Common myeloid progenitor, CD34-positive (primary cell): ENCODE results near the gene EME2.

Source experiments
- CTCF ChIA-PET: fragments of 350-600 bp; sonication (Branson Sonifier 250); formaldehyde crosslinking; loops from one replicate; lab custom pipeline; 2021; ENCODE audit warnings: antibody characterized with exemption; lab: Charles Lee
- POLR2A ChIA-PET: fragments of 350-600 bp; sonication (Branson Sonifier 250); formaldehyde crosslinking; loops from one replicate; lab custom pipeline; 2021; ENCODE audit warnings: antibody characterized with exemption; lab: Charles Lee
- DNase-seq, 3 donors: peaks; one replicate each; pipeline versions ENCODE4 v3.0.0 to v3.0.0-alpha.2; 2013
- H3K27ac ChIP-seq, 2 experiments: 1 replicate in 1 of 2; 2 replicates in 1 of 2; pipeline ENCODE4 v1.7.0; 2013; ENCODE audit warnings: inconsistent platforms in 2 of 2, low read length in 2 of 2, mild to moderate bottlenecking in 2 of 2, low read depth in 1 of 2, moderate library complexity in 1 of 2; ENCODE audit not compliant: severe bottlenecking in 2 of 2, insufficient read depth in 1 of 2, poor library complexity in 1 of 2
- H3K27me3 ChIP-seq, 5 experiments: replicated peaks in 2 of 5; 1 replicate in 3 of 5; 2 replicates in 2 of 5; pipeline versions ENCODE4 v1.6.1 to v1.7.0; 2013; ENCODE audit warnings: low read length in 4 of 5, mild to moderate bottlenecking in 2 of 5, moderate library complexity in 2 of 5, inconsistent platforms in 1 of 5; ENCODE audit not compliant: insufficient read depth in 5 of 5, control insufficient read depth in 4 of 5
- H3K36me3 ChIP-seq, 4 experiments: 1 replicate in 2 of 4; 2 replicates in 2 of 4; pipeline versions ENCODE4 v1.6.1 to v1.7.0; 2013; ENCODE audit warnings: low read length in 3 of 4, control low read depth in 1 of 4, mild to moderate bottlenecking in 1 of 4; ENCODE audit not compliant: control insufficient read depth in 4 of 4, insufficient read depth in 4 of 4
- H3K4me1 ChIP-seq, 4 experiments: 1 replicate in 3 of 4; 2 replicates in 1 of 4; pipeline versions ENCODE4 v1.6.1 to v1.7.1; 2013; ENCODE audit warnings: low read length in 3 of 4, mild to moderate bottlenecking in 3 of 4, control low read depth in 1 of 4, inconsistent platforms in 1 of 4, moderate library complexity in 1 of 4; ENCODE audit not compliant: control insufficient read depth in 4 of 4, insufficient read depth in 4 of 4; ENCODE audit errors: control extremely low read depth in 1 of 4
- H3K4me3 ChIP-seq, 7 experiments: 1 replicate in 4 of 7; 2 replicates in 3 of 7; pipeline versions ENCODE4 v1.5.1 to v1.7.0; 2013; ENCODE audit warnings: mild to moderate bottlenecking in 7 of 7, low read length in 6 of 7, moderate library complexity in 6 of 7, inconsistent platforms in 2 of 7, low read depth in 2 of 7, control low read depth in 1 of 7; ENCODE audit not compliant: insufficient read depth in 4 of 7, control insufficient read depth in 1 of 7; ENCODE audit errors: extremely low read depth in 1 of 7
- H3K9me3 ChIP-seq, 5 experiments: 1 replicate in 4 of 5; 2 replicates in 1 of 5; pipeline versions ENCODE4 v1.6.1 to v1.7.1; 2013; ENCODE audit warnings: low read length in 4 of 5, mild to moderate bottlenecking in 2 of 5, inconsistent platforms in 1 of 5, low read depth in 1 of 5, moderate library complexity in 1 of 5; ENCODE audit not compliant: control insufficient read depth in 4 of 5, insufficient read depth in 2 of 5; ENCODE audit errors: control extremely low read depth in 1 of 5
- WGBS: methylation state at CpG from one replicate; pipeline ENCODE4 v1.1.5; 2013; ENCODE audit not compliant: insufficient coverage; 5-methylcytosine and 5-hydroxymethylcytosine counted together

Gene EME2

DNA sequence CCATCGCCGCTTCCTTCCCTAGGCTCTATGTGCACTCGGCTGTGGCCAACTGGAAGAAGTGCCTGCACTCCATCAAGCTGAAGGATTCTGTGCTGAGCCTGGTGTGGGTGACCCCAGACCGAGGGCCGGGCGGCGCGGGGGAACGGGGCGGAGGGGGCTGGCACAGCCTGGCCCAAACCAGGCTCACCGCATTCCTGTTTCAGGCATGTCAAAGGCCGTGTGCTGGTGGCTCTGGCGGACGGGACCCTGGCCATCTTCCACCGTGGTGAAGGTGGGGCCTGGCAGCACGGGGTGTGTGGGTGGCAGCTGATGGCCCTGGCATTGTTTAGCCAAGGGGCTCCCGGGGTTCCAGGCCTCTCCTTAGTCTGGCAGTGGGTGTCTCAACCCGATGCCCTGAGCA, 5.9 kb upstream of the EME2 start:
- no peak overlapping the region for H3K27ac ChIP-seq
- H3K4me1 ChIP-seq: peaks cover 0 to 11% (median 10%) of the 10 kb centered on the region in 4 experiments
- no peak for DNase-seq
- H3K9me3 ChIP-seq: no peaks in the 10 kb centered on the region
- H3K27me3 ChIP-seq: no peaks in the 10 kb centered on the region
- H3K4me3 ChIP-seq: no peak overlapping the region
- POLR2A ChIA-PET: no interaction called here
- WGBS: 98% methylated on average over 9 of the region's 18 CpGs
- H3K36me3 ChIP-seq: peaks cover 7 to 87% (median 51%) of the 10 kb centered on the region in 4 experiments
- CTCF ChIA-PET: no interaction called here

DNA sequence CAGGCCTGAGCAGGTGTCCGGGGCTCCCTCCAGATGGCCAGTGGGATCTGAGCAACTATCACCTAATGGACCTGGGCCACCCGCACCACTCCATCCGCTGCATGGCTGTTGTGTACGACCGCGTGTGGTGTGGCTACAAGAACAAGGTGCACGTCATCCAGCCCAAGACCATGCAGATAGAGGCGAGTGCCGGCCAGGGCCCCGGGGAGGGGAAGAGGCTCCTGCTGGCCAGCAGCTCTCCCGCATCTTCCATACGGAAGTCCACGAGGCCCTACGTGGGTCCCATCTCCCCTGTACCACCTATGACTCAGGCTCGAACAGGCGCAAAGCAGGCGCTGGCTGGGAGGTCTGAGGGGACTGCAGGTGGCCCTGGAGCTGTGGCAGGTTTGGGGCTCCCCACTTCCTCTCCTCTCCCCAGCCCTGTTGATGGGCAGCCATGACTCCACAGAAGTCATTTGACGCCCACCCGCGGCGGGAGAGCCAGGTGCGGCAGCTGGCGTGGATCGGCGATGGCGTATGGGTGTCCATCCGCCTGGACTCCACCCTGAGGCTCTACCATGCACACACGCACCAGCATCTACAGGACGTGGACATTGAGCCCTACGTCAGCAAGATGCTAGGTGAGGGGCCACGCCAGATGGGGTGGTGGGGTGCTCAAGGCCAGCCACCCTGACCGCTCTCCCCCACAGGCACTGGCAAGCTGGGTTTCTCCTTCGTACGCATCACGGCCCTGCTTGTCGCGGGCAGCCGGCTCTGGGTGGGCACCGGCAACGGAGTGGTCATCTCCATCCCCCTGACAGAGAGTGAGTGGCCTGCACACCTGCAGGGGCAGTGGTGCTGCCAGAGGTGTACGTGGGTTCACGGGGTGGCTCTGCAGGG, 5.3 kb upstream of the EME2 start:
- Histone ChIP-seq H3K9me3 (no peaks in the 10 kb centered on the region), H3K27ac (no peak overlapping the region), H3K27me3 (no peaks in the 10 kb centered on the region), H3K4me3 (no peak overlapping the region), H3K4me1 (peaks cover 0 to 18% (median 16%) of the 10 kb centered on the region in 4 experiments), H3K36me3 (peaks cover 7 to 83% (median 45%) of the 10 kb centered on the region in 4 experiments)
- 96% methylated on average over 38 of the region's 42 CpGs for WGBS
- POLR2A ChIA-PET: no interaction called here
- CTCF ChIA-PET: no interaction called here
- DNase-seq: no peak

DNA sequence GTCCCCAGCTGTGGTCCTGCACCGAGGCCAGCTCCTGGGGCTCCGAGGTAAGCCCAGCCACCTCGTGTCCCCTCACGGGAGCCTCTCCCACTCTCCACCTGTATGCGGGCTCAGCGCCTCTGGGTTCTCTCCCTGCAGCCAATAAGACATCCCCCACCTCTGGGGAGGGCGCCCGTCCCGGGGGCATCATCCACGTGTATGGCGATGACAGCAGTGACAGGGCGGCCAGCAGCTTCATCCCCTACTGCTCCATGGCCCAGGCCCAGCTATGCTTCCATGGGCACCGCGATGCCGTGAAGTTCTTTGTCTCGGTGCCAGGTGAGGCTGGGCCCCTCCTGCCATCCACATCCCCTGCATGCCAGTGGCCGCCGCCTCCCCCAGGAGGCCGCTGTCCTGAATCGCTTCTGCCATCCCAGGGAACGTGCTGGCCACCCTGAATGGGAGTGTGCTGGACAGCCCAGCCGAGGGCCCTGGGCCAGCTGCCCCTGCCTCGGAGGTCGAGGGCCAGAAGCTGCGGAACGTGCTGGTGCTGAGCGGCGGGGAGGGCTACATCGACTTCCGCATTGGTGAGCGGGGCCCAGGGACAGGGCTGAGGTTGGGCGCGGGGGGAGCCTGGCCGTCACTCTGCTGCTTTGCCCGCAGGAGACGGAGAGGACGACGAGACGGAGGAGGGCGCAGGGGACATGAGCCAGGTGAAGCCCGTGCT, 4.4 kb upstream of the EME2 start:
- peaks cover 7 to 75% (median 37%) of the 10 kb centered on the region in 4 experiments for H3K36me3 ChIP-seq
- H3K27ac ChIP-seq: no peak overlapping the region
- no peak for DNase-seq
- POLR2A ChIA-PET: no interaction called here
- H3K4me3 ChIP-seq: no peak overlapping the region
- no peaks in the 10 kb centered on the region for H3K27me3 ChIP-seq
- peaks cover 0 to 21% (median 19%) of the 10 kb centered on the region in 4 experiments for H3K4me1 ChIP-seq
- whole genome bisulfite sequencing: 96% methylated on average over 31 of the region's 41 CpGs
- CTCF ChIA-PET: no interaction called here
- no peaks in the 10 kb centered on the region for H3K9me3 ChIP-seq

DNA sequence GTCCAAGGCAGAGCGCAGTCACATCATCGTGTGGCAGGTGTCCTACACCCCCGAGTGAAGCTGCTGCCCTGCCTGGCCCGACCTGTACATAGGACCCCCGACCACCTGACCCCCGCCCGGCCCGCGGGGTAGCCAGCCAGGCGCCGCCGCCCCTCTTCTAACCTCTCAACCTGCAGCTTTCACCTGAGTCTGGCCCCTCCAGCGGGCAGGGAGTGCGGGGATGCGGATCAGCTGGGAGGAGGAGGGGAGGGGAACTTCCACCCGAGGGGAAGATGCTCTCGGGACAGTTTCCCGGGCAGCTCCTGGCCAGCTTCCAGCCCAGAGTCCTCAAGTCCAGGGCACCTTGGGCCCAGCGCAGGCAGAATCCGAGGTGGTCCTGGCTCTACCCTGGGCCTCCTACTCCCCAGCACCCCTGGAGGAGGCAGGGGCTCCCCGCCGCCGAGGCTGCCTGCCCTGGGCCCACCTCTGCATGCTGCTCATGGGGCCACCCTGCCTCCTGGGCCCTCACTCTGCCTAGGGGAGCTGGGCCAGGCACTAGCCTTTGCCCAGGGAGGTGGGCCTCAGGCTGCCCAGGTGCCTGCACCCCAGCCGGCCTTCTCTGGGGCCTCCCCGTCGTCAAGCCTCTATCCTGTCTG, 3.7 kb upstream of the EME2 start:
- Histone ChIP-seq H3K27ac (no peak overlapping the region), H3K36me3 (peaks cover 7 to 70% (median 35%) of the 10 kb centered on the region in 4 experiments), H3K27me3 (no peaks in the 10 kb centered on the region), H3K9me3 (no peaks in the 10 kb centered on the region), H3K4me3 (no peak overlapping the region), H3K4me1 (peaks cover 0 to 24% (median 21%) of the 10 kb centered on the region in 4 experiments)
- WGBS: 92% methylated on average over 14 of the region's 26 CpGs
- DNase-seq: no peak
- ChIA-PET CTCF (no interaction called here), POLR2A (no interaction called here)

DNA sequence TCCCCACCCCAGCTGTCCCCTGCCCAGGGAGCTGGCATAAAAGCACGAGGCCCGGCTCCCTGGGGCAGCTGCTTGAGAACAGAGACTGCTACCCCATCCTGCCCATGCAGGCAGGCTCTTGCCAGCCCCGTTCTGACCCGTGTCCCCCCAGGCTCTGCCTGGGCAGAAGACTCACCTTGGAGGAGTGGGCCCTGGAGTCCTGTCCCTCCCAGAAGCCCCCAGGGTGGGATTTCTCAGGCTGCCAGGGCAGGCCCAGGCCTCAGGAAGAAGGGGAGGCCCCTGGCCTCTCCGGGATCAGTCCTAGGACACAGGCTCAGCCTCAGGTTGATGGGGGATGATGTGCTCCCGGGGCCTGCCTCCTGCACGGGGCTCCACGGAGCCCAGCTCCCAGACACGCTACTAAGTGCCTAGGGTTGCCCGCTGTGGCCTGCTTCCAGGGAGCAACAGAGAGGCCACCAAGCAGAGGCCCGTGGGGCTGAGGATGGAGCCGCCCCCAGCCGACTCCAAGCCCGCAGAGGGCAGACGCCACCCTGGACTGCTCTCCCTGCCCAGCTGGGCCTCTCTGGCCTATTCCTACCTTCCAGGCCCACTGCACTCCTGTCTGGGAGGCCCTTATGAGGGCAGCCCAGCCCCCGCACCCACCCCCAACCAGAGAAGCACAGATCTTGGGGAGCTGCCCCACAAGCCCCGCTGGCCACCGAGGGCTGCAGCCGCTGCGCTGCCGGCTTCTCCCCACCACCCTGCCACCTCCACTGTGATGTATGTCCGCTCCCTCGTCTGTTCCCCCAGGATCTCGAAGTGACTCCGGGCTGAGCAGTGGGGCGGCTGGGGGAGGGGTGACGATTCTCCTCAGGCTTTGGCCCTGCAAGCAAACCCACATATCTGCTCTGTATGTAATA, 3.0 kb upstream of the EME2 start:
- Histone ChIP-seq H3K4me1 (peaks cover 3 to 31% (median 29%) of the 10 kb centered on the region in 4 experiments), H3K27ac (no peak overlapping the region), H3K9me3 (no peaks in the 10 kb centered on the region), H3K36me3 (peaks cover 7 to 62% (median 30%) of the 10 kb centered on the region in 4 experiments), H3K4me3 (peak overlapping the region in 1 of 7 experiments; percentile 88), H3K27me3 (no peaks in the 10 kb centered on the region)
- ChIA-PET POLR2A (no interaction called here), CTCF (no interaction called here)
- WGBS: 90% methylated on average over 27 of the region's 27 CpGs
- DNase-seq: no peak

DNA sequence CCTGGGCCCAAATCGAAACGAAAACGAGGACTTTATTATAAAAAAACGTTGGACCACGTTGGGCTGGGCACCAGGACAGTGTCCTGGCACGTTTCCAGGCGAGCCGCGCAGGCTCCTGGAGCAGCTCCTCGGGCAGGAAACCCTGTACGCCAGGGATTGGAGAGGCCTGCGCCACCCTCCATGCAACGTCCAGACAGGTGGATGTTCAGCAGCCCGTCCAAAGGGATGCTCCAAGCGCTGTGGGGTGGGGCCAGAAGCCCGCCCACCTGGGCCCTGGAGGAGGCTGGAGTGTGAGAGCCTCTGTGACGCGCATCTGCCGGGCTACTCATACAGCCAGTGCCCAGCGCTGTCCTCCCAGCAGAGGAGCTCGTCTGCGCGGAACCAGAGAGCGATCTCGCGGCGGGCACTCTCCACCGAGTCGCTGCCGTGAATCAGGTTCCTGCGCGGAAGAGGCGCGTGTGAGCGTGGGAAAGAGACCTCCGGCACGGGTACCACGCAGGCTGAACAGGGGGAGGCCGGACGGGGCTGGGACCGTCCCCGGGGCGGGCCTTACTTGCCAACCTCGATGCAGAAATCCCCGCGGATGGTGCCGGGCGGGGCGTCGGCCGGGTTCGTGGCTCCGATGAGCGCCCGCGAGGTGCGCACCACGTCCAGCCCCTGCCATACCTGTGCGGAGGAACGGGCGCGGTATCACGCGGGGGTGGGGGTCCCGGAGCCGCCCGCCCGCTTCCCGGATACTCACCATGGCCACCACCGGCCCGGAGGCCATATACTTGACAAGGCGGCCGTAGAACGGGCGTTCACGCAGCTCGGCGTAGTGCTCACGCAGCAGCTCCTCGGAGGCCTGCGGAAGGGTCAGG, 2.1 kb upstream of the EME2 start:
- peak overlapping the region; percentile 18 to 94 (median 84) for H3K4me3 ChIP-seq
- peaks cover 7 to 61% (median 30%) of the 10 kb centered on the region in 4 experiments for H3K36me3 ChIP-seq
- 23% methylated on average over 65 of the region's 81 CpGs for WGBS
- peaks cover 5 to 34% (median 32%) of the 10 kb centered on the region in 4 experiments for H3K4me1 ChIP-seq
- ChIA-PET POLR2A (no interaction called here), CTCF (interaction anchor here (1.7 kb wide), 1 partner anchor 12 kb away, joined by 5 read pairs; the partner anchor contains the start of gene NUBP2)
- DNase-seq: peak; percentile 9 to 55 (median 46)
- H3K9me3 ChIP-seq: no peaks in the 10 kb centered on the region
- H3K27ac ChIP-seq: no peak overlapping the region
- H3K27me3 ChIP-seq: no peaks in the 10 kb centered on the region
